Panc1 (cell line): Measurements from ENCODE around the gene INPP5E.

Experiments used
- REST ChIP-seq, 2 experiments: IDR thresholded peaks; 2 replicates each; pipeline ENCODE4 v1.6.1; 2011 to 2012; ENCODE audit warnings: low read depth in 2 of 2, control low read depth in 1 of 2, low read length in 1 of 2, mild to moderate bottlenecking in 1 of 2, moderate library complexity in 1 of 2; ENCODE audit not compliant: insufficient read depth in 1 of 2
- TCF7L2 ChIP-seq: IDR thresholded peaks from 2 replicates; pipeline ENCODE4 v1.6.1; 2011; ENCODE audit warnings: mild to moderate bottlenecking, low read depth, low read length, inconsistent platforms

- TF ChIP-seq TCF7L2 (no peak), REST (IDR thresholded peaks at IDR 0.05; ENCODE audit: insufficient read depth in 1 of 2, low read depth in 2 of 2, low read length in 1 of 2) (no peak)
Measured at GRCh38 chr9:136395345-136396218, 44.1 kb downstream of the INPP5E start.
